HEK293 (cell line): ENCODE data around the gene NMNAT2.

ENCODE experiments used
- PRDM10 ChIP-seq: fragments of 450-650 bp; formaldehyde crosslinking; IDR thresholded peaks from 2 replicates; pipeline ENCODE4 v1.5.1; 2016; ENCODE audit warnings: missing biosample characterization, missing genetic modification characterization
- ZNF138 ChIP-seq: fragments of 450-650 bp; formaldehyde crosslinking; IDR thresholded peaks from 2 replicates; pipeline ENCODE4 v1.5.1; 2016; ENCODE audit warnings: missing biosample characterization, missing genetic modification characterization, borderline replicate concordance
- TF ChIP-seq, protein P1 (sequence below): fragments of 450-650 bp; formaldehyde crosslinking; IDR thresholded peaks from 2 replicates; pipeline ENCODE4 v1.5.1; 2016; ENCODE audit warnings: missing biosample characterization, missing genetic modification characterization
- TF ChIP-seq, protein P2 (sequence below): fragments of 450-650 bp; IDR thresholded peaks from 2 replicates; pipeline ENCODE4 v1.5.1; 2018; ENCODE audit warnings: missing biosample characterization, missing genetic modification characterization
- TF ChIP-seq, protein P3 (sequence below): fragments of 450-650 bp; formaldehyde crosslinking; IDR thresholded peaks from 2 replicates; pipeline ENCODE4 v1.5.1; 2016; ENCODE audit warnings: missing biosample characterization, missing genetic modification characterization

DNA sequence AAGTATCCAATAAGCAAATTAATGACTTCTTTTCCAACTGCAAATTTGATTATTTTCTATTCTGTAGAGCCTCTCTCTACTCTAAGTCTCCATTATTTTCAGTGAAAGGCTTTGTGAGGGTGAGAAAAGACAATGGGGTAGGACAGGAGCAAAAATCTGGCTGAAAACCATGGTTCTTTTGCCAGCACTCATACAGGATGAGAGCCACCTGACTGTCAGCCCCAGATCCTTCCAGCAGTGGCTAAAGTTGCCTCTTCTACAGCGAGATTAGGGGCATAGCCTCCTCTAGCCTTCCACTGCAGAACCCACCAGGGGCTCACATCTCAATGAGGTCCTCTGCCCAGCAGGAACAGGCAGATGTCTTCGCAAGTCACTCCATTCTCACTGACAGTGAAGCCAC, 23.7 kb downstream of the NMNAT2 start:
- TF ChIP-seq, protein P1, sequence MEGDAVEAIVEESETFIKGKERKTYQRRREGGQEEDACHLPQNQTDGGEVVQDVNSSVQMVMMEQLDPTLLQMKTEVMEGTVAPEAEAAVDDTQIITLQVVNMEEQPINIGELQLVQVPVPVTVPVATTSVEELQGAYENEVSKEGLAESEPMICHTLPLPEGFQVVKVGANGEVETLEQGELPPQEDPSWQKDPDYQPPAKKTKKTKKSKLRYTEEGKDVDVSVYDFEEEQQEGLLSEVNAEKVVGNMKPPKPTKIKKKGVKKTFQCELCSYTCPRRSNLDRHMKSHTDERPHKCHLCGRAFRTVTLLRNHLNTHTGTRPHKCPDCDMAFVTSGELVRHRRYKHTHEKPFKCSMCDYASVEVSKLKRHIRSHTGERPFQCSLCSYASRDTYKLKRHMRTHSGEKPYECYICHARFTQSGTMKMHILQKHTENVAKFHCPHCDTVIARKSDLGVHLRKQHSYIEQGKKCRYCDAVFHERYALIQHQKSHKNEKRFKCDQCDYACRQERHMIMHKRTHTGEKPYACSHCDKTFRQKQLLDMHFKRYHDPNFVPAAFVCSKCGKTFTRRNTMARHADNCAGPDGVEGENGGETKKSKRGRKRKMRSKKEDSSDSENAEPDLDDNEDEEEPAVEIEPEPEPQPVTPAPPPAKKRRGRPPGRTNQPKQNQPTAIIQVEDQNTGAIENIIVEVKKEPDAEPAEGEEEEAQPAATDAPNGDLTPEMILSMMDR (tag by site-specific recombination), result no peak
- no peak for TF ChIP-seq ZNF138 (tag by site-specific recombination)
- TF ChIP-seq, protein P2, sequence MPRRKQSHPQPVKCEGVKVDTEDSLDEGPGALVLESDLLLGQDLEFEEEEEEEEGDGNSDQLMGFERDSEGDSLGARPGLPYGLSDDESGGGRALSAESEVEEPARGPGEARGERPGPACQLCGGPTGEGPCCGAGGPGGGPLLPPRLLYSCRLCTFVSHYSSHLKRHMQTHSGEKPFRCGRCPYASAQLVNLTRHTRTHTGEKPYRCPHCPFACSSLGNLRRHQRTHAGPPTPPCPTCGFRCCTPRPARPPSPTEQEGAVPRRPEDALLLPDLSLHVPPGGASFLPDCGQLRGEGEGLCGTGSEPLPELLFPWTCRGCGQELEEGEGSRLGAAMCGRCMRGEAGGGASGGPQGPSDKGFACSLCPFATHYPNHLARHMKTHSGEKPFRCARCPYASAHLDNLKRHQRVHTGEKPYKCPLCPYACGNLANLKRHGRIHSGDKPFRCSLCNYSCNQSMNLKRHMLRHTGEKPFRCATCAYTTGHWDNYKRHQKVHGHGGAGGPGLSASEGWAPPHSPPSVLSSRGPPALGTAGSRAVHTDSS, result no peak
- TF ChIP-seq, protein P3, sequence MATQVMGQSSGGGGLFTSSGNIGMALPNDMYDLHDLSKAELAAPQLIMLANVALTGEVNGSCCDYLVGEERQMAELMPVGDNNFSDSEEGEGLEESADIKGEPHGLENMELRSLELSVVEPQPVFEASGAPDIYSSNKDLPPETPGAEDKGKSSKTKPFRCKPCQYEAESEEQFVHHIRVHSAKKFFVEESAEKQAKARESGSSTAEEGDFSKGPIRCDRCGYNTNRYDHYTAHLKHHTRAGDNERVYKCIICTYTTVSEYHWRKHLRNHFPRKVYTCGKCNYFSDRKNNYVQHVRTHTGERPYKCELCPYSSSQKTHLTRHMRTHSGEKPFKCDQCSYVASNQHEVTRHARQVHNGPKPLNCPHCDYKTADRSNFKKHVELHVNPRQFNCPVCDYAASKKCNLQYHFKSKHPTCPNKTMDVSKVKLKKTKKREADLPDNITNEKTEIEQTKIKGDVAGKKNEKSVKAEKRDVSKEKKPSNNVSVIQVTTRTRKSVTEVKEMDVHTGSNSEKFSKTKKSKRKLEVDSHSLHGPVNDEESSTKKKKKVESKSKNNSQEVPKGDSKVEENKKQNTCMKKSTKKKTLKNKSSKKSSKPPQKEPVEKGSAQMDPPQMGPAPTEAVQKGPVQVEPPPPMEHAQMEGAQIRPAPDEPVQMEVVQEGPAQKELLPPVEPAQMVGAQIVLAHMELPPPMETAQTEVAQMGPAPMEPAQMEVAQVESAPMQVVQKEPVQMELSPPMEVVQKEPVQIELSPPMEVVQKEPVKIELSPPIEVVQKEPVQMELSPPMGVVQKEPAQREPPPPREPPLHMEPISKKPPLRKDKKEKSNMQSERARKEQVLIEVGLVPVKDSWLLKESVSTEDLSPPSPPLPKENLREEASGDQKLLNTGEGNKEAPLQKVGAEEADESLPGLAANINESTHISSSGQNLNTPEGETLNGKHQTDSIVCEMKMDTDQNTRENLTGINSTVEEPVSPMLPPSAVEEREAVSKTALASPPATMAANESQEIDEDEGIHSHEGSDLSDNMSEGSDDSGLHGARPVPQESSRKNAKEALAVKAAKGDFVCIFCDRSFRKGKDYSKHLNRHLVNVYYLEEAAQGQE, result no peak
- no peak for TF ChIP-seq PRDM10 (tag by site-specific recombination)
